Skeletal muscle tissue (tissue), 4 donors: ENCODE data around the gene RNH1. TPM values are rescaled to one million over a fixed set of nuclear protein-coding genes. Genes with fewer than 3 reads are reported as not detected.
A peak's percentile ranks its signal among the peaks of the same experiment; 100 is the strongest.
"Not testable (repeated sequence)": the region's sequence is repeated elsewhere in the genome, so short reads cannot be mapped to it uniquely, and the experiment has no call there.

Source experiments
- H3K27ac ChIP-seq: one replicate; pipeline ENCODE4 v1.7.0; 2013; ENCODE audit warnings: mild to moderate bottlenecking, low read depth, low read length, inconsistent platforms
- H3K27me3 ChIP-seq, 3 donors: one replicate each; pipeline ENCODE4 v1.7.0; 2013; ENCODE audit warnings: low read length in 3 of 3; ENCODE audit not compliant: control insufficient read depth in 3 of 3, insufficient read depth in 3 of 3
- H3K36me3 ChIP-seq, 3 donors: one replicate each; pipeline ENCODE4 v1.7.0; 2013; ENCODE audit warnings: low read length in 3 of 3; ENCODE audit not compliant: control insufficient read depth in 3 of 3, insufficient read depth in 3 of 3
- H3K4me1 ChIP-seq, 3 donors: one replicate each; pipeline ENCODE4 v1.7.0; 2013; ENCODE audit warnings: low read length in 3 of 3, mild to moderate bottlenecking in 3 of 3; ENCODE audit not compliant: control insufficient read depth in 3 of 3, insufficient read depth in 3 of 3
- H3K4me3 ChIP-seq, 3 donors: one replicate each; pipeline ENCODE4 v1.7.0; 2013; ENCODE audit warnings: low read length in 3 of 3
- H3K9ac ChIP-seq, 3 donors: one replicate each; pipeline ENCODE4 v1.7.0; 2013; ENCODE audit warnings: low read length in 3 of 3, mild to moderate bottlenecking in 3 of 3, moderate library complexity in 2 of 3, low read depth in 1 of 3
- H3K9me3 ChIP-seq, 3 donors: one replicate each; pipeline ENCODE4 v1.7.0; 2013; ENCODE audit warnings: low read length in 3 of 3; ENCODE audit not compliant: control insufficient read depth in 3 of 3
- total RNA-seq: library from RNA; depleted of rRNA; stranded (reverse); fragments of >200 nt; gene quantifications from one replicate; pipeline ENCODE4 v1.2.3, GENCODE V29; 2014
- donor health status: Osteomylitis.

The RNH1 gene
- total RNA-seq, 1 donor from 2014 or later: 84.5 TPM

GRCh38 chr11:469684-470560 lies 37.1 kb downstream of the RNH1 start:
- Histone ChIP-seq H3K4me1 (peaks cover 14 to 19% (median 15%) of the 10 kb centered on the region in 3 donors), H3K4me3 (peak overlapping the region in 1 of 3 donors; percentile 52), H3K9me3 (no peaks in the 10 kb centered on the region), H3K9ac (peak overlapping the region in 2 of 3 donors; percentile 13 to 50), H3K36me3 (peaks cover 3 to 5% (median 3%) of the 10 kb centered on the region in 3 donors), H3K27me3 (no peaks in the 10 kb centered on the region), H3K27ac (peak overlapping the region; percentile 68)

GRCh38 chr11:469026-469683 lies 37.9 kb downstream of the RNH1 start:
- H3K36me3 ChIP-seq, H3K9me3 ChIP-seq, H3K27me3 ChIP-seq: not testable (repeated sequence)
- H3K4me3 ChIP-seq: peak overlapping the region in 1 of 3 donors; percentile 52
- peak overlapping the region; percentile 68 for H3K27ac ChIP-seq
- peak overlapping the region in 2 of 3 donors; percentile 13 to 50 for H3K9ac ChIP-seq
- H3K4me1 ChIP-seq: peaks cover 14 to 19% (median 15%) of the 10 kb centered on the region in 3 donors

- H3K9me3 ChIP-seq: no peaks in the 10 kb centered on the region
- no peaks in the 10 kb centered on the region for H3K27me3 ChIP-seq
- no peak overlapping the region for H3K4me3 ChIP-seq
- peak overlapping the region in 1 of 3 donors; percentile 51 for H3K9ac ChIP-seq
- H3K36me3 ChIP-seq: peaks cover 4 to 7% (median 4%) of the 10 kb centered on the region in 3 donors
- peak overlapping the region; percentile 36 for H3K27ac ChIP-seq
- peaks cover 14 to 19% (median 15%) of the 10 kb centered on the region in 3 donors for H3K4me1 ChIP-seq
Measured at GRCh38 chr11:468493-468892, 38.5 kb downstream of the RNH1 start.

- peak overlapping the region in 1 of 3 donors; percentile 51 for H3K9ac ChIP-seq
- H3K27me3 ChIP-seq: no peaks in the 10 kb centered on the region
- no peak overlapping the region for H3K4me3 ChIP-seq
- peaks cover 4 to 7% (median 4%) of the 10 kb centered on the region in 3 donors for H3K36me3 ChIP-seq
- no peak overlapping the region for H3K27ac ChIP-seq
- peaks cover 14 to 19% (median 15%) of the 10 kb centered on the region in 3 donors for H3K4me1 ChIP-seq
- H3K9me3 ChIP-seq: no peaks in the 10 kb centered on the region
Measured at GRCh38 chr11:468036-468435, 39.0 kb downstream of the RNH1 start.

GRCh38 chr11:465896-466530 lies 41.0 kb downstream of the RNH1 start:
- Histone ChIP-seq H3K9me3 (no peaks in the 10 kb centered on the region), H3K4me1 (peaks cover 14 to 19% (median 15%) of the 10 kb centered on the region in 3 donors), H3K9ac (no peak overlapping the region), H3K36me3 (peaks cover 7 to 20% (median 8%) of the 10 kb centered on the region in 3 donors), H3K27me3 (no peaks in the 10 kb centered on the region), H3K27ac (no peak overlapping the region), H3K4me3 (no peak overlapping the region)

GRCh38 chr11:464316-464715 lies 42.7 kb downstream of the RNH1 start:
- H3K9me3 ChIP-seq: no peaks in the 10 kb centered on the region
- peaks cover 19 to 30% (median 25%) of the 10 kb centered on the region in 3 donors for H3K36me3 ChIP-seq
- no peaks in the 10 kb centered on the region for H3K27me3 ChIP-seq
- H3K4me1 ChIP-seq: peaks cover 4 to 9% (median 5%) of the 10 kb centered on the region in 3 donors
- H3K27ac ChIP-seq: no peak overlapping the region
- H3K9ac ChIP-seq: no peak overlapping the region
- H3K4me3 ChIP-seq: no peak overlapping the region

- Histone ChIP-seq H3K9ac (no peak overlapping the region), H3K4me3 (no peak overlapping the region), H3K27me3 (no peaks in the 10 kb centered on the region), H3K9me3 (no peaks in the 10 kb centered on the region), H3K4me1 (no peaks in the 10 kb centered on the region), H3K36me3 (peaks cover 23 to 32% (median 27%) of the 10 kb centered on the region in 3 donors), H3K27ac (no peak overlapping the region)
Measured at GRCh38 chr11:462107-462890, 44.7 kb downstream of the RNH1 start.

GRCh38 chr11:461626-462025 lies 45.4 kb downstream of the RNH1 start:
- Histone ChIP-seq H3K27ac (no peak overlapping the region), H3K27me3 (no peaks in the 10 kb centered on the region), H3K4me3 (no peak overlapping the region), H3K9me3 (no peaks in the 10 kb centered on the region), H3K36me3 (peaks cover 23 to 31% (median 27%) of the 10 kb centered on the region in 3 donors), H3K9ac (no peak overlapping the region), H3K4me1 (no peaks in the 10 kb centered on the region)
